ENCODE data around the gene OBSCN.
A peak's percentile ranks its signal among the peaks of the same experiment; 100 is the strongest.

Gene OBSCN, protein sequence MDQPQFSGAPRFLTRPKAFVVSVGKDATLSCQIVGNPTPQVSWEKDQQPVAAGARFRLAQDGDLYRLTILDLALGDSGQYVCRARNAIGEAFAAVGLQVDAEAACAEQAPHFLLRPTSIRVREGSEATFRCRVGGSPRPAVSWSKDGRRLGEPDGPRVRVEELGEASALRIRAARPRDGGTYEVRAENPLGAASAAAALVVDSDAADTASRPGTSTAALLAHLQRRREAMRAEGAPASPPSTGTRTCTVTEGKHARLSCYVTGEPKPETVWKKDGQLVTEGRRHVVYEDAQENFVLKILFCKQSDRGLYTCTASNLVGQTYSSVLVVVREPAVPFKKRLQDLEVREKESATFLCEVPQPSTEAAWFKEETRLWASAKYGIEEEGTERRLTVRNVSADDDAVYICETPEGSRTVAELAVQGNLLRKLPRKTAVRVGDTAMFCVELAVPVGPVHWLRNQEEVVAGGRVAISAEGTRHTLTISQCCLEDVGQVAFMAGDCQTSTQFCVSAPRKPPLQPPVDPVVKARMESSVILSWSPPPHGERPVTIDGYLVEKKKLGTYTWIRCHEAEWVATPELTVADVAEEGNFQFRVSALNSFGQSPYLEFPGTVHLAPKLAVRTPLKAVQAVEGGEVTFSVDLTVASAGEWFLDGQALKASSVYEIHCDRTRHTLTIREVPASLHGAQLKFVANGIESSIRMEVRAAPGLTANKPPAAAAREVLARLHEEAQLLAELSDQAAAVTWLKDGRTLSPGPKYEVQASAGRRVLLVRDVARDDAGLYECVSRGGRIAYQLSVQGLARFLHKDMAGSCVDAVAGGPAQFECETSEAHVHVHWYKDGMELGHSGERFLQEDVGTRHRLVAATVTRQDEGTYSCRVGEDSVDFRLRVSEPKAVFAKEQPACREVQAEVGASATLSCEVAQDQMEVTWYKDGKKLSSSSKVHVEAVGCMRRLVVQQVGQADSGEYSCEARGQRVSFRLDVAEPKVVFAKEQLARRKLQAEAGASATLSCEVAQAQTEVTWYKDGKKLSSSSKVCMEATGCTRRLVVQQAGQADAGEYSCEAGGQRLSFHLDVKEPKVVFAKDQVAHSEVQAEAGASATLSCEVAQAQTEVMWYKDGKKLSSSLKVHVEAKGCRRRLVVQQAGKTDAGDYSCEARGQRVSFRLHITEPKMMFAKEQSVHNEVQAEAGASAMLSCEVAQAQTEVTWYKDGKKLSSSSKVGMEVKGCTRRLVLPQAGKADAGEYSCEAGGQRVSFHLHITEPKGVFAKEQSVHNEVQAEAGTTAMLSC (N-terminal part only)

DNA sequence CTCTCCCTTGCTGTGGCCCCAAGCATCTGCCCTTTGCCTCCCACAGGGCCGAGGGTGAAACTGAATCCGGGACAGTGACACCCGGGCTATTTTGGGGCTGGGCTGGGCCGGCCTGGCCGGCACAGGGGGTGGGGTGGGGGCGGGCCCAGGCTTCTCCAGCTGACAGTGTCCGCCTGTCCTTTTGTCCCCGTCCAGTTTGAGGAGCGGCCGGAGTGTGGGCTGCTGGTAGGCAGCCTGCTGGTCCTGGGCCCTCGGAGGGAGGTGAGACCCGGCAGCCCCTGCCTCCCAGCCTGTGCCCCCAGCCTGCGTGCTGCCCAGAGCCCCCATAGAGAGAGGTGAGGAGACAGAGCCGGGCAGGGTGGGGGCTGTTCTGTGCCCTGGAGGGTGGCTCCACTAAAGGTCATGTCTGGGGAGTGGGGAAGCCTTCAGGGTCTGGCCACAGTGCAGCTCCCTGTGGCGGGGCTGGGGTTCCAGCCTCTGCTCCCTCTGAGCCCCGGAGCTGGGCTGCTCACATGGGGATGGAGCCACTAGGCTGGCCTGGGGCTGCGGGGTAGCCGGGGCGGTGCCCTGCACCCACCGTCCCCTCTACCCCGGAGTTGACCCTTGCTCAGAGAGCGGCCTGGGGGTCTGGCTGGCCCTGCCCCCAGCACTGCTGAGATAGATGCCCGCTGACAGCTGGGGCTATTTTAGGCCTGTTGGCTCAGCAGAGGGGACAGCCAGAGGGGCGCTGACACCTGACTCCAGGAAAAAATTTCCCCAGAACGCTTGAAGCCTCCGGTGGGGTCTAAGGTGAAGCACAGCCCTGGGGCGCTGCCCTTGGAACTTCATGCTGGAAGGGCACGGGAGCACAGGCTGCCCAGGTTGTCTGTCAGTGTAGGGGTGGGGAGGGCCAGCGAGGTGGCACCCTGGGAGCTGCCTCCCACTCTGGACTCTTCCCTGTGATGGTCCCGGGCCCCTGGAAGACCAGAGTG lies at the start of gene OBSCN:
OBSCN (plus strand) TSS at position 194 of the 971 bp plus-strand sequence. CDS start 3,740 bp downstream, outside the sequence.
- DNase-seq (ENCODE audit: low read depth in 2 of 2) = no peak

DNA sequence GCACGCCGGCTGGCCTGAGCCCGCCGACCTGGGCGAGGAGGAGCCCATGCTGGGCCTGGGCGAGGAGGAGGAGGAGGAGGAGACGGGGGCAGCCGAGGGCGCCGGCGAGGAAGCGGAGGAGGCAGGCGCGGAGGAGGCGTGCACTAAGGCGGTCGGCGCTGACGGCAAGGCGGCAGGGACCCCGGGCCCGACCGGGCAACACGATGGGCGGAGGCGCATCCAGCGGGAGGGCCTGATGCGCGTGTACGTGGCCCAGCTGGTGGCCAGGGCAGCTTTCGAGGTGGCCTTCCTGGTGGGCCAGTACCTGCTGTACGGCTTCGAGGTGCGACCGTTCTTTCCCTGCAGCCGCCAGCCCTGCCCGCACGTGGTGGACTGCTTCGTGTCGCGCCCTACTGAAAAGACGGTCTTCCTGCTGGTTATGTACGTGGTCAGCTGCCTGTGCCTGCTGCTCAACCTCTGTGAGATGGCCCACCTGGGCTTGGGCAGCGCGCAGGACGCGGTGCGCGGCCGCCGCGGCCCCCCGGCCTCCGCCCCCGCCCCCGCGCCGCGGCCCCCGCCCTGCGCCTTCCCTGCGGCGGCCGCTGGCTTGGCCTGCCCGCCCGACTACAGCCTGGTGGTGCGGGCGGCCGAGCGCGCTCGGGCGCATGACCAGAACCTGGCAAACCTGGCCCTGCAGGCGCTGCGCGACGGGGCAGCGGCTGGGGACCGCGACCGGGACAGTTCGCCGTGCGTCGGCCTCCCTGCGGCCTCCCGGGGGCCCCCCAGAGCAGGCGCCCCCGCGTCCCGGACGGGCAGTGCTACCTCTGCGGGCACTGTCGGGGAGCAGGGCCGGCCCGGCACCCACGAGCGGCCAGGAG lies 49.5 kb upstream of the OBSCN start:
- no peak for DNase-seq (ENCODE audit: low read depth in 2 of 2)

DNA sequence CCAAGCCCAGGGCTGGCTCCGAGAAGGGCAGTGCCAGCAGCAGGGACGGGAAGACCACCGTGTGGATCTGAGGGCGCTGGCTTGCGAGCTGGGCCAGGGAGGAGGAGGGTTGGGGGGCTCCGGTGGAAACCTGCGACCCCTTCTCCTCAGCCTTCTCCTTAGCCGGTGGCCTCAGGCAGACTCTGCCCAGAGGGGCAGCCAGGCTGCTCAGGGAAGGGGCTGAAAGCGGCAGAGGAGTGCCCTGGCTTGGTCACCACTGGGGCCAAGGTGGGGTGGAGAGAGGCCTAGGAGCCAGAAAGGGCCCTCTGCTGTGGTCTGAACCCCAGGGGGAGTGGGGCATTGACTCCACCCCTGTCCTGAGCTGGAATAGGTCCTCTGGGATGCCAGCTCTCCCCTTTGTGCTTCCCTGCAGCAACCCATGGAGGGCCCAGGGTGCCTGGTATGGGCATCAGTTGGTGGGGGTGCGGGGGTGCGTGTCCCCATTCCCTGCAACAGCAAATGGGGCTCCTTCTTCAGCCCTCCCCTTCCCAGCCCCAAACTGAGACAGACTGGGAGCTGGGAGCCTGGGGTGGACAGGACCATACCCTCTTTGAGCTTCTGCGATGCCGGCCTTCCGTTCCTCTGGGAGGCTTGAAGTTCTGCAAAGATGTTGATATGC lies 48.7 kb upstream of the OBSCN start:
- no peak for DNase-seq (ENCODE audit: low read depth in 2 of 2)

DNA sequence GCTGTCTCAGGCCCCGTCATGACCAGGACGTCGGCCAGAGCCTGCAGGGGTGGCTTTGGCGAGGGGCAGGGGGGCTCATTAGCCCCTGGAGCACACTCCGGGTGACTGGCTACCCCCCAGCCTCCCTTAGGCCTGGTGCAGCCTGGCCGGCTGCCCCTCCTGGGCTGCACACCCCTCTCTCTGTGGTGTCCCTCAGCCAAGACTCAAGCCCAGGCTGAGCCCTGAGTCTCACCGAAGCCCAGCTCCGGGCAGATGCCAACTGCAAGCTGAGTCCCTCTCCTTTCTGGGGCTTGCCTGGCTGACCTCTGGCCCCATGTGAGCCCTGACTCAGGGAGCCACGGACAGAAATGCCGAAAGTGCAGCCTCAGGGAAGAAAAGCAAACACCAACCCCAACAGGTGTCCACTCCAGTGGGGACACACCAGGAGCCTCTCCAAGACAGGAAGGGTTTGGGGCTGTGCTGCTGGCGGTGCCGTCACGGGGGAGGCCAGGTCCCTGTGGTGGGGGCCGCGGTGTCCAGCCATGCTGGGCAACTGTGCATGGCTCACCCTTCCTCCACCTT lies 47.6 kb upstream of the OBSCN start:
- no peak for DNase-seq (ENCODE audit: low read depth in 2 of 2)

DNA sequence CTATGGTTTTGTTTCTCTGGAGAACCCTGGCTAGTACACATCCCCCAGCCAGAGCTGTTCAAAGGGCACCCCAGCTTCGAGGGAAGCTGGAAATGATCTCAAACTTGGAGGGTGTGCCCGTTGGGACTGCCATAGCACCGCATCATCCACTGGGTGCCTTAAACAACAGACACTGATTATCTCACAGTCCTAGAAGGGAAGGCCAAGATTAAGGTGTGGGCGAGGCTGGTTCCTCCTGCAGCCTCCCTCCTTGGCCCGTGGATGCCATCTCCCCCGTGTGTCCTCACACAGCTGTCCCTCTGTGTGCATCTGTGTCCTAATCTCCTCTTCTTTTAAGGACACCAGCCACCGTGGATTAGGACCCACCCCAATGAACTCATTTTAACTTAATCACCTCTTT lies 46.5 kb upstream of the OBSCN start:
- no peak for DNase-seq (ENCODE audit: low read depth in 2 of 2)

DNA sequence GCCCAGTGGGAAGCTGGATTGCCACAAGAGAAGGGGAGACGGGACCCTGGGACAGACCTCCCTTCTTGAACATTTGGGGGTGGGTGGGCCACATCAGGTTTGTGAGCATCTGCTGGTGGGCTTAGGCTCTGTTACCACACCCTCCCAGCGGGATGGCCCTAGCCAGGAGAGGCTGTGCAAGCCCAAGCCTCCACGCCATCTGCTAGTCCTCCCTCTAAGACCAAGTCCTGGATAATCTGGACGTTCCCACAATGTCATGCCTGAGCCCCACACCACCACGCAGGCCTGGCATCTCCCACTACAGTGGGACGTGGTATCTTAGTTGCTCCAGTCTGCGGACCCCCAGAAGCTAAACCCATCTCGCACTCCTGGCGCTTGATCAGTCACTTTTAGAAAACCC lies 46.0 kb upstream of the OBSCN start:
- DNase-seq (ENCODE audit: low read depth in 2 of 2) = no peak

DNA sequence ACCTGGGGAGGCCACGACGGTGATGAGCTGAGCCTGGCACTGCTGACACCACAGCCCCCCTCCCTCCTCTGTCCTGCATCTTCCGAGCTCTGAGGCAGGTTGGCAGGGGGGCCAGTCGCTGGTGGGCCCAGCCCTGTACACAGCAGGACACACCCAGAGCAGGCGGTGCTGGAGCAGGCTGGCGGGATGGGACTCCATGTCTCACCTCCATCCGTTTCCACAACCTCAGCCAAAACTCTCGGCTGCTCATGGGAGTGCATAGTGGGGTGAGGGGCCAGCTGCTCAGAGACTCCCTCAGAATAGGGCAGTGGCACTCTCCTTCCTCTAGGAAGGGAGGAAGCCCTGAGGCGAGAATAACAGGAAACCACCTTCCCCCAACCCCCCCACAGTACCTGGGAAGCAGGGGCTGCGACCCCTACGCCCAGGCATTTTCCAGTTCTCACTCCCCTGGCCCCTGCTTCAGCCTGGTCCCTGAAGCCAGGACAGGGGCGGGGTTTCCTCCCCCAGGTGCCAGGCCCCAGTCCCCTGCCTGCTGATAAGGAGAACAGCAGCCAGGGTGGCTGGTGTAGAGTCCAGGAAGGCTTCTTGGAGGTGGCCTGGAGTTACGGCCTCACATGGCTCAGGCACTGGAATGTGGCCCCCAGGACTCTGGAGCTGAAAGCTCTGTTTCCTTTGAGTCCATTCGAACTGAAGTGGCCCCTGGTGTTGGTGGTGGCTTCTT lies 45.4 kb upstream of the OBSCN start:
- DNase-seq (ENCODE audit: low read depth in 2 of 2) = no peak

DNA sequence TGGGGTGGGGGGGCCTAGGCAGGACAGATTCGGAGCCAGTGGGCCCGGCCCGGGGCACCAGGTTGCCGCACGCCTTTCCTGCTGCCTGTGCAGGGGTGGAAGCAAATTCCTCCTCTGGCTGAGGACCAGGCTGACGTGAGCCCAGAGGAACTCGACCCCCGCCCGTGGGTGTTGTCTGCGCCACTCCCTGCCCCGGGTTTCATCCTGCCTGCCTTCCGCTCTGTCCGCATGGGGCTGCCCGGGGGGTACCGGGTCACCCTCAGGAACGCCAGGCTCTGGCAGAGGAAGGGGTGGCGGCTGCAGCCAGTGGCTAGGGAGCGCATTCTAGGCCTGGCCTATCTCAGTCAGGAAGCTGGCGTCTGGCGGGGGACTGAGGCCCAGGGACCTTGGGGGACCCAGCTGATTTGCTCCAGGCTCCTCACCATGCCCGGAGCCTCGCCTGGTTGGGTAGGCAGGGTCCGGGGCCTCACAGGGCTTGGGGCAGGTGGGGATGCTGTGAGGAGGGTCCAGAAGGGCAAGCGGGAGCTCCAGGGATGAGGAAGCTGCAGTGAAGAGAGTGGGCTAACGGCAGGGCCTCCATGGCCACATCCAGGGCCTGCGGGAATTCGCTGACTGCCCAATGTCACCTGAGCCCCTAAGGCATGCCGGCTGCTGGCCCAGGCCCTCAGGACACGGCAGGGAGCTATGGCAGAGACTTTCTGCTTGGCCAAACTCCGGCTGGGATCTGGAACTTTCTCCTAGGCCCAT lies 44.7 kb upstream of the OBSCN start:
- no peak for DNase-seq (ENCODE audit: low read depth in 2 of 2)

DNA sequence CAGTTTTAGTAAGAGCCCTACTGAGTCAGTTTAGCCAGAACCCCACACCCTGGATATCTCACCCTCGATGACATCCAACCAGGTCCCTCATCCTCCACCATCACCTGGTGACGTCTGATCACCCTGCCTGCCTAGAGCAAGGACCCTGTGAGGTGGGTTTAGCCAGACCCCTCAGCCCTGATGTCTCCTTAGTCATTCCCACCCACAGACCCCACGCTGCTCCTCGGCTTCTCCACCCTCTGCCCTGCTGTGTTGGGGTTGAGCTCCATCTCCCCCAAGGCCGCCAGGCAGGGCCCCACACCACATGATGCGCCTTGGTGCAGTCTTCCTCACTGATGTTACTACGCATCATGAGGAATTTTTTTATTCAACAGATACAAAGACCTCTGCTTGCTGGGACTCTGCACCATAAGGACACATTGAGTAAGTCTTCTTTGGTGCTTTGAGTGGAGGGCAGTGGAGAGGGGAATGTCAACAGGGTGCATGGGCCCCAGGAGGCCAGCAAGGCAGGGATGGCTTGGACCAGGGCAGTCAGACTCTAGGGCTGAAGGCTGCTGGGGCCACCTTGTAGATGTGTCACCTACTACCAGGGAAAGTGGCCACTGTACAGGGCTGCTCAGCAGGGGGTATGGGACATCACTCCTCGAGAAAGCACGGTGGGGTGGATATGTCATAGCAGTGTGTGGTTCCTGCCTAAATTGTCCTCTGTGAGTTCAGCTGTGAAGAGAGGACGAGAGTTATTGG lies 43.9 kb upstream of the OBSCN start:
- no peak for DNase-seq (ENCODE audit: low read depth in 2 of 2)

DNA sequence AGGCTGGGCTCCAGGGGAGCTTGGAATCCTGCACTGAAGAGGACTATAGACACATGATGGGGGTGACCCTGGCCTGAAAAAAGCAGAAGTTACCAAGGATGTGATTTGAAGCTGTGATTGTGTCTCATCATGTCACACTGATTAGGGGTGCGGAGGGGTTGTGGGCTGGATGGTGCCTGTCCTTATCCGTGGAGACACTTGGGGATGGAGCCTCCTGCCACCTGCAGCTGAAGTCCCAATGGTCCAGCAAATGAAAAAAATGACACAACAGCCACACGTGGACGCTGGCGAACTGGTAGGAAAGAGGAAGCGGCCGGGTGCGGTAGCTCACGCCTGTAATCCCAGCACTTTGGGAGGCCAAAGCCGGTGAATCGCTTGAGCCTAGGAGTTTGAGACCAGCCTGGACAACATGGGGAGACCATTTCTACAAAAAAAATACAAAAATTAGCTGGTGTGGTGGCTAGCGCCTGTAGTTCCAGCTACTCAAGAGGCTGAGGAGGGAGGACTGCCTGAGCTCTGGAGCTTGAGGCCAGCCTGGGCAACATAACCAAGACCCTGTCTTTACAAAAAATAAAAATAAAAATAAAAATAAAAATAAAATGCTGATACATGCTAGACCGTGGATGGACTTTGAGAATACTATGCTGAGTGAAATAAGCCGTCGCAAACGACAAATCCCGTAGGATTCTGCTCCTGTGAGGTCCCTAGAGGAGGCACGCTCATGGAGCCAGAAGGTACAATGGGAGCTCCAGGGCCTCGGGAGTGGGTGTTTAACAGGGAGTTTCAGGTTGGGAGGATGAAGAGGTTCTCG lies 43.1 kb upstream of the OBSCN start:
- no peak for DNase-seq (ENCODE audit: low read depth in 2 of 2)

DNA sequence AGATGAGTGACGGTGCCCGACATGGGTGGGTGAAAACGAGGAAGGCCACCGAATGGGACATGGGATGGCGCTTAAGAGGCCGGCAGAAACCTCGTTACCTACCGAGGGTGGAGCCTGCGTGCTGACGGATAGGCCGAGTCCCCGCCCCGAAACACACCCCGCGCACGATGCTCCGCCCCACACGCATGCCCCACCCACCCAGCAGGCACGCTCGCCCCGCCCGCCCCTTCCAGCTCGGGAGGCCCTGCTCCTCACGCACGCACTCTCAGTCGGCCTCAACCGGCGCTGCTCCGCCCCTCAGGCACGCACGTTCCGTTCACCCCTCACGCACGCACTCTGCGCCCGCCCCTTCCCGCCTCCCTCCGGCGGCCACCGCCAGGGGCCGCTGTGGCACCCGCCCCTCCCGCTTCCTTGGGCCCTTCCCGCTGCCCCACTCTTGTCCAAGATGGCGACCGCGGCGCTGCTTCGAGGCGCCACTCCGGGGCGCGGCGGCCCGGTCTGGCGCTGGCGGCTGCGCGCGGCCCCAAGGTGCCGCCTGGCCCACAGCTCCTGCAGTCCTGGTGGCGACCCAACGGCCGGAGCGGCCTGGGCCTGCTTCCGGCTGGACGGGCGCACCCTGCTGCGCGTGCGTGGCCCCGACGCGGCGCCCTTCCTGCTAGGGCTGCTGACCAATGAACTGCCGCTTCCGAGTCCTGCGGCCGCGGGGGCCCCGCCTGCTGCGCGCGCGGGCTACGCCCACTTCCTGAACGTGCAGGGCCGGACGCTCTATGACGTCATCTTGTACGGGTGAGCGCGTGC lies 42.3 kb upstream of the OBSCN start, which contains the start of gene IBA57:
IBA57 (plus strand) TSS at position 433 of the 798 bp plus-strand sequence; CDS start at position 446, 13 bp downstream.
- peak; percentile 99 to 100 for DNase-seq (ENCODE audit: low read depth in 2 of 2)

DNA sequence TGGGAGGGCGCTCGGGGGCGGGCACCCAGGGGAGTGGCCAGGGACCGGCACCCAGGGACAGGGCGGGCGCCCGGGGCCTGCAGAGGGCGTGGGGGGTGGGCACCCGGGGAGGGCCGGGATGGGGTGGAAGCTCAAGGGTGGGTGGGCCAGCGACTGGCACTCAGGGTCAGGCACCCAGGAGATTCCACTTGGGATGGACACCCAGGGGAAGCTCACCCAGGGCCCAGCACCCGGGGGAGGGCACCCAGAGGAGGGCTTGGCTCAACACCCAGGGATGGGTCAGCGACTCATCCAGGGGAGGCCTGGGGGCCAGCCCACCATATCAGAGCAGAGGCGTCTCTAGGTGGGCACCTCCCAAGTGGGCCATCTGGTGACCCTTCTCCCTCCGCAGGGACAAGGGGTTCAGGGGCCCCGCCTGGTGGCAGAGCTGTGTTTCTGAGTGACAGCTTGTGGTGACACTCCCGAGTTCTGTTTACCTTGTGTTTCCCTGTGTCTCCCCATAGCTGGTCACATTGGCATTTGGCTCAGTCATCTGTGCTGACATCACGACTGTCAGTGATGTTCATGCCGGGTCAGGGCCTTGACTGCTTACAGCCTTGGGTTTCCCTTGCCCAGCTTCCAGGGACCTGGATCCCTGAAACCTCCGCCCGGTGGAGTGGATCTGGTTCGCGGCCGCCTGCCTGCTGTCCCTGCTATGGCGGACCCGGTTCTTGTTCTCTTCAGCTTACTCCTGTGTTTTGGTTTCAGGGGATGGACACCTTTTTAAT lies 41.5 kb upstream of the OBSCN start:
- DNase-seq (ENCODE audit: low read depth in 2 of 2) = peak; percentile 37 to 40

DNA sequence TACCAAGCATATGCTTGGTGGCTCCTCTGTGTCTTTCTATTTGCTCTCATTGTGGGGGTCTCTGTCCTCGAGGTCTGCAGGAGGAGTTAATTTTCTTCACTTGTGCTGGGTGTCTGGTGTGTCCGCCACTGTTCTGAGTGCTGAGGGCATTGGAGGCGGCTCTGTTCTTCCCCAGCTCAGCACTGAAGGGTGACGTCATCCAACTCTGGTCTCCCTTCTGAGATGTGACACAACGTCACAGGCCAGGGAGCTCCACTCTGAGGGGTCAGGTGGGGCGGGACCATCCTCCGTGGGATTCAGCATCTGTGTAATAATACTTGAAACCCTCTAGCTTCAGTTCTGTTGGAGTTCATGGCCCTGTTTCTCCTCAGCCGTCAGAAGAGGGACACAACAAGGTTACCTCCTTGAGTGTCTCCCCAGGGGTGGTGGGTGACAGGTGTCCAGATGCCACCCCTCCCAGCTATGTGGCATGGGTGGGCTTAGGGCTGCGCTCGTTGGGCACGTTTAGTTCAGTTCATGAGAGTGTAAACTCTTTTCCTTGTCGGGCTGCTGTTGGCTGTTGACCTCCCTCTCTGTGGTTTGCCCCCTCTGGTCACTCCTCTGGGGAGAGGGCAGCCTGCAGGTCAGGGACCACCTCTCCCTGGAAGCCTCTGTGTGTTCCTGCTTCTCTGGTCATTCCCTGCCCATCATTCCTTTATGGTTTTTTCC lies 39.1 kb upstream of the OBSCN start:
- no peak for DNase-seq (ENCODE audit: low read depth in 2 of 2)

DNA sequence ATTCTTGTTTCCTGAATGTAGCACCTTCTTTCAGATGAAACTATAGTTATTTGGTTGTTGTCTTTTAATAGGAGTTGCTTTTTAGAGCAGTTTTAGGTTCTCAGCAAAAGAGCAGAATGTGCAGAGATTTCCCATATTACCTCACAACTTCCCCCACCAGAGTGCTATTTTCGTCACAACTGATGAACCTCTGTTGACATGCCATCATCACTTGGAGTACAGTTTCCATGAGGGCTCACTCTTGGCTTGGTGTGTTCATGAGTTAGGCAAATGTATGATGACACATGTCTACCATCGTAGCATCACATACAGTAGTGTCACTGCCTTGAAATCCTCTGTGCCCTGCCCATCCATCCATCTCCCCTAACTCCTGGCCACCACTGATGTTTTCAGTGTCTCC lies 38.5 kb upstream of the OBSCN start:
- DNase-seq (ENCODE audit: low read depth in 2 of 2) = no peak
